ENCODE measurements around the gene AGXT2.

GRCh38 chr5:34993951-34994350, 53.8 kb downstream of the AGXT2 start:
- TF ChIP-seq, protein P1, sequence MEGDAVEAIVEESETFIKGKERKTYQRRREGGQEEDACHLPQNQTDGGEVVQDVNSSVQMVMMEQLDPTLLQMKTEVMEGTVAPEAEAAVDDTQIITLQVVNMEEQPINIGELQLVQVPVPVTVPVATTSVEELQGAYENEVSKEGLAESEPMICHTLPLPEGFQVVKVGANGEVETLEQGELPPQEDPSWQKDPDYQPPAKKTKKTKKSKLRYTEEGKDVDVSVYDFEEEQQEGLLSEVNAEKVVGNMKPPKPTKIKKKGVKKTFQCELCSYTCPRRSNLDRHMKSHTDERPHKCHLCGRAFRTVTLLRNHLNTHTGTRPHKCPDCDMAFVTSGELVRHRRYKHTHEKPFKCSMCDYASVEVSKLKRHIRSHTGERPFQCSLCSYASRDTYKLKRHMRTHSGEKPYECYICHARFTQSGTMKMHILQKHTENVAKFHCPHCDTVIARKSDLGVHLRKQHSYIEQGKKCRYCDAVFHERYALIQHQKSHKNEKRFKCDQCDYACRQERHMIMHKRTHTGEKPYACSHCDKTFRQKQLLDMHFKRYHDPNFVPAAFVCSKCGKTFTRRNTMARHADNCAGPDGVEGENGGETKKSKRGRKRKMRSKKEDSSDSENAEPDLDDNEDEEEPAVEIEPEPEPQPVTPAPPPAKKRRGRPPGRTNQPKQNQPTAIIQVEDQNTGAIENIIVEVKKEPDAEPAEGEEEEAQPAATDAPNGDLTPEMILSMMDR (IDR thresholded peaks at IDR 0.05): no peak
- TF ChIP-seq NFYB (CRISPR knock-in tag; conservative IDR thresholded peaks at IDR 0.05; ENCODE audit: low read depth) (no peak), JUN (CRISPR knock-in tag; IDR thresholded peaks at IDR 0.05) (no peak)
- TF ChIP-seq, protein P2, sequence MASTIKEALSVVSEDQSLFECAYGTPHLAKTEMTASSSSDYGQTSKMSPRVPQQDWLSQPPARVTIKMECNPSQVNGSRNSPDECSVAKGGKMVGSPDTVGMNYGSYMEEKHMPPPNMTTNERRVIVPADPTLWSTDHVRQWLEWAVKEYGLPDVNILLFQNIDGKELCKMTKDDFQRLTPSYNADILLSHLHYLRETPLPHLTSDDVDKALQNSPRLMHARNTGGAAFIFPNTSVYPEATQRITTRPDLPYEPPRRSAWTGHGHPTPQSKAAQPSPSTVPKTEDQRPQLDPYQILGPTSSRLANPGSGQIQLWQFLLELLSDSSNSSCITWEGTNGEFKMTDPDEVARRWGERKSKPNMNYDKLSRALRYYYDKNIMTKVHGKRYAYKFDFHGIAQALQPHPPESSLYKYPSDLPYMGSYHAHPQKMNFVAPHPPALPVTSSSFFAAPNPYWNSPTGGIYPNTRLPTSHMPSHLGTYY (CRISPR knock-in tag; IDR thresholded peaks at IDR 0.05): no peak

All from WTC11 (cell line).